Kasumi-1 (cell line): ENCODE results near the gene NACC2.
A peak's percentile ranks its signal among the peaks of the same experiment; 100 is the strongest.

Experiments
- DNase-seq, 2 experiments: peaks; one replicate each; lab custom pipeline; 2025; lab: John Stamatoyannopoulos, UW

The NACC2 gene, protein sequence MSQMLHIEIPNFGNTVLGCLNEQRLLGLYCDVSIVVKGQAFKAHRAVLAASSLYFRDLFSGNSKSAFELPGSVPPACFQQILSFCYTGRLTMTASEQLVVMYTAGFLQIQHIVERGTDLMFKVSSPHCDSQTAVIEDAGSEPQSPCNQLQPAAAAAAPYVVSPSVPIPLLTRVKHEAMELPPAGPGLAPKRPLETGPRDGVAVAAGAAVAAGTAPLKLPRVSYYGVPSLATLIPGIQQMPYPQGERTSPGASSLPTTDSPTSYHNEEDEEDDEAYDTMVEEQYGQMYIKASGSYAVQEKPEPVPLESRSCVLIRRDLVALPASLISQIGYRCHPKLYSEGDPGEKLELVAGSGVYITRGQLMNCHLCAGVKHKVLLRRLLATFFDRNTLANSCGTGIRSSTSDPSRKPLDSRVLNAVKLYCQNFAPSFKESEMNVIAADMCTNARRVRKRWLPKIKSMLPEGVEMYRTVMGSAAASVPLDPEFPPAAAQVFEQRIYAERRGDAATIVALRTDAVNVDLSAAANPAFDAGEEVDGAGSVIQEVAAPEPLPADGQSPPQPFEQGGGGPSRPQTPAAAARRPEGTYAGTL

DNA sequence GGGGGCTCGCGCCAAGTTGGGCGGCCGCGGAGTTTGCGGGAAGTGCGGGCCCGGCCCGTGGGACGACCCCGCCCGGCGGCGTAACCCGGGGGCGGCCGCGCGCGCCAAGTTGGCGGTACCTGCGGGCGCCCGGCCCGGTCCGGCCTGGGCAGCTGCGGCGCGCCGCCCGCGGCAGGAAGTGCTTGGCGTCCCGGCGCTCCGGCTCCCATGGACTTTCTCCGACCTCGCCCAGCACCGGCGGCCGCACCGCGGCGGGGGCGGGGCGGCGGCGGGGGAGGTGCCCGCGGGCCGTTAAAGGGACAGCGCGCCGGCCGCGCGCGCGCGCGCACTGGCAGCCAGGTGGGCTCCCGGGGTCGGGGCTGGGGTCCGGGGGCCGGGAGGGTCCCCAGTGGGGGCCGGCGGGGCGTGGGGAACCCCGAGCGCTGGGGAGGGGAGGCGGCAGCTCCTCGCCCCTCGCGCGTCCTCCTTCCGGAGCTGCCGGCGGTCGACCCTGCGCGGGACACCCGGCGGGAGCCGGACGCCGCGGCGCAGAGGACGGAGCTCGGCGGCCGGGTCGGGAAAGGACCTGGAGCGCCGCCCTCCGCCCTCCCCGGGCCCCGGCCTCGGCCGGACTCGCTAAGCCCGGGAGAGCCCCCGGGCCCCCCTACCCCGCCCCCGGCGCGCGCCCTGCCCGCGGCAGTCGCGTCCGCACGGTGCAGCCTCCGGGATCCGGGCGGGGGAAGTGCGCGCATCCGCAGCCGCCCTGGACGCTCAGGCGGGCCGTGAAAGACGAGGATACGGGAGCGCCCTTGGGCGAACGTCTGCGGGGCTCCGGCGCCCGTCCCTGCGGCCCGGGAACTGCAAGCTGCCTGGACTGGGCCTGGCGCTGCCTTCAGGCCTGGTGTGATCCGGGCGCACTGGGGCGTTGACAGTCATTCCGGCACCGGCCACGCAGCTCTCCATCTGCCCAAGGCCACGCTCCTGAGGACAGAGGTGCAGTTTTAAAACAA lies at the start of gene NACC2:
TSS of gene NACC2 (minus strand) at position 220 of the 989 bp plus-strand sequence. CDS start 44,768 bp downstream, outside the sequence.
- no peak for DNase-seq

DNA sequence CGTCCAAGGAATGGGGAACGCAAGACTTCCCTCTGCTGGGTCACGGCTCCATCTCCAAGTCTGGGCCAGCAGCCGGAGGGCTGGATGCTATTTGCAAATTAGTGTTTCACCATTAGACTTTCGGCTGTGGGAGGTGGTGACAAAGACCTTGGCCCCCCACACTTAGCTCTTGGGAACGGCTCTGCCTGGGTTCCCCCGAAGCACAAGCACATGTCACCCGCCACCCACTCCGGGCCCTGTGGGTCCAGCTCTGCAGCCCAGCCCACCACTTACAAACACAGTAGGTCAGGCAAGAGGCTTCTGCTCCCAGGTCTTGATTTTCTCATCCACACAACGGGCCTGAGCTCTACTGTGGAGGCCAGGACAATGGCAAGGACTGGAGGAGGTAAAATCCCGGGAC lies 49.4 kb upstream of the NACC2 start:
- no peak for DNase-seq

DNA sequence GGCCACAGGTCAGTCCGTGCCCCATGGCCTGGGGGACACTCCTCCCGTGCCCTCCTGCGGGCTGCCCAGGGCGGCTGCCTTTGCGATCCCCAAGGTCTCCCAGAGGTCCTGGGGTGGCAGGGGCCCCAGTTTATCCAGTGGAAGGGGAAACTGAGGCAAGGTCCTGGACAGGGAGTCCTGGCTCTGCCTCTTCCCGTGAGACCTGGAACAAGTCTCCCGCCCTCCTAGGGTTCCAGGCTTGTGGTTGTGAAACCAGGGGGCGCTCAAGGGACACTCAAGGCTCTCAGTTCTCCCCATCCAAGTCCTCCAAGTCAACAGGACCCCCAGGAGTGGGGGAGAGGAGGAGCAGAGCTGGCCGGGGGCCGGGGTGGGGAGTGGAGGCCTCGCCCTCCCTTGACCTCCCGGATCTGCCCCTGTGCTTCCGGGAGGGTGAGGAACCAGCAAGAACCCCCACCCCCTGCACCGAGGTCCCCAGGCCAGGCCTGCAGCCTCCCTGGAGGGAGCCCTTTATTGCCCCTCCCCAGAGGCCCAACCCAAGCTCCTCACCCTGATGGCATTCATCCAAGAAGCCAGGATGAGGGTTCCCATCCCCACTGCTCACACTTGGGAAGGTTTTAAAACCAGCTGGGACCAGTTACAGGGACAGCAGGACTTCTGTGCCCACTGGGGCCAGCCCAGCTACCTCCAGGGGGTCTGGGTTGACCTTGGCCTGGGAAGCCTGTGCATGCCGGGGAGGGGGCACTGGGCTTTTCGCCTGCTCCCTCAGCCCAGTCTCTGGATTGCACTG lies 48.3 kb upstream of the NACC2 start:
- DNase-seq: peak; percentile 26 to 46

DNA sequence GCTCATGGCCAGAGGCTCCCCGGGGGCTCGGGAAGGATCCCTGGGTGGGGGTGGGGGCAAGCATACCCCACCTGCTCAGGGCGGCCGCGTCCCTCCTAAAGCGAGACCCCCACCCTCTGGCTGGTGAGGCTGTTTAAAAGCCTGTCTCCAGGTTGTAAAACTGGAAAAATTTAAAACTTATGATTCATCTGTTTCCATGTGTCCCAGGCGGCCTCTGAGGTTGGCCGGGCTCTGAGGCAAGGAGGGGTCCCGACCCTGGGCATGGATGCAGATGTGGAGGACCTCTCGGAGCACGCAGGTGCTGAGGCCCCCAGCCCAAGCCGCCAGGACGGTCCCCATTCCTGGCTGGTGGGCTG lies 47.7 kb upstream of the NACC2 start:
- no peak for DNase-seq

DNA sequence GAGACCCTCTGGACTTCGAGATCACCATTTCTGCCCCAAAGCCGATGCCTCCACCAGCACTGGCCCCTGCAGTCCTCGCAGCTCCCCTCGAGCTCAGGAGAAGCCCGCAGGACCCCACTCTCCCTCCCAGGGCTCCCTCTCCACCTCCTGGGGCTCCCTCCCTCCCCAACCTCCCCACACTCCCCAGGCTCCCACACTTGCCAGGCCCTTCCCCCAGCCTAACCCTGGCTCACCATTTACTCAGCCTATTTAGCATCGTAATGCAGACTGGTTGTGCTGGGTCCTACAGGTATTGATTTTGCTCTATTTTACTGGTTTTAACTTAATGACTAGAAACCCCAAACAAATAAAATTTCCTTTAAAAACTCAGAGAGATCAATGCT lies 47.3 kb upstream of the NACC2 start:
- no peak for DNase-seq

DNA sequence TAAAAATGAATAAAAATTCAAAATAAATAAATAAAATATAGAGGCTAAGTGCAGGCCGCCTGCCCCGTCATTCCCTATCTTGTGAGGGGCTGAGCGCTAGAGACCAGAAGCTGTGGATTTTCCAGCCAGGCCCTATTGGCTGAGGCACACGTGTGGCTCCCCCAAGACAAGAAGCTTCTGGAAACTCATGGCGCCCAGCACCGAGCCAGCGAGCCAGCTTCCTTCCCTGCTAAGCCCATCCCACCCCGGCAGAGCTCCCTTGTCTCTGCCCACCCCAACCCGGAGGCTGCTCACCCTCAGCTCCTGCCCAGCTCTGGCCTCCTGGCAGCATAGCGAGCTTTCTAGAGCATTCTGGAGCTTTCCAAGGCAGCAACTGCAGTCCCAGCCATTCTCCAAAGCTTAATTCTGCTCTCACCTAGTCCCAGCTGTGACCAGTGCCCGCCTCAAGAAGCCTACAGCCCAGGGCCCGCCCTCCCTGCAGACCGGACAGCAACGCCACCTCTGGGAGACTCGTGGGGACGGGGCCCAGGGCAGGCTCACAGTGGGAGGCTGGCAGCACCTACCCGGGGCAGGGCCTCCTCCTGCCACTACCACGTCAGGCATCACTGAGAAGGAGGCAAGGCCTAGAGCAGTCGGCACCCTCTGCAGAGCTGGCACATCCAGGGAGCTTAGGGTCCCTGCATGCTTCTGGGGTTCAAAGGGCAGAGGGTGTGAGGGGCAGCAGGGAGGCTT lies 46.8 kb upstream of the NACC2 start:
- no peak for DNase-seq

DNA sequence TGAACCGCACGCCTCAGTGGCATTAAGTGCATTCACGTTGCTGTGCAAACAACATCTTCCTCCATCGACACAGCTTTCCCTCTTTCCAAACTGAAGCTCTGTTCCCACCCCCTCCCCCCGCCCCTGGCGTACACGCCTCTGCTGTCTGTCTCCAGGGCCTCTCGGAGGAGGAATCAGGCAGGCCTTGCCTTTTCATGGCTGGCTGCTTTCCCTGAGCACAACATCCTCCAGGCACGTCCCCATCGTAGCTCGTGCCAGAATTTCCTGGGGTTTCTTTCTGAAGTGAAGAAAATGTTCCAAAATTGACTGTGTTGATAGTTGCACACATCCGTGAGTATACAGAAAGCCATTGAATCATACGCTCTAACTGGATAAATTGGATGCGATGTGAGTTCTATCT lies 45.9 kb upstream of the NACC2 start:
- no peak for DNase-seq

DNA sequence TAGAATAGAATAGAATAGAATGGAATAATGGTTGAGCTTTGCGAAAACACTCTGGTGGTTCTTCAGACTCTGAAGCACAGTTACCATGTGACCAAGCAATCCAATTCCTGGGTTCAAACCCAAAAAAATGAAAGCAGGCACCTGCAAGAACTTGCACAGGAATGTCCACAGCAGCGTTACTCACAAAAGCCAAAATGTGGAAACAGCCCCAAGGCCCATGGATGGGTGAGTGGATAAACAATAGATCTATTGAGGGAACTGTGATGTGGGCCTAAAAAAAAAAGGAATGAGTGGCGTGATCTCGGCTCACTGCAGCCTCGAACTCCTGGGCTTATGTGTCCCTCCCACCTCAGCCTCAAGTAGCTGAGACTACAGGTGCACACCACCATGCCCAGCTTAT lies 45.0 kb upstream of the NACC2 start:
- DNase-seq: no peak

DNA sequence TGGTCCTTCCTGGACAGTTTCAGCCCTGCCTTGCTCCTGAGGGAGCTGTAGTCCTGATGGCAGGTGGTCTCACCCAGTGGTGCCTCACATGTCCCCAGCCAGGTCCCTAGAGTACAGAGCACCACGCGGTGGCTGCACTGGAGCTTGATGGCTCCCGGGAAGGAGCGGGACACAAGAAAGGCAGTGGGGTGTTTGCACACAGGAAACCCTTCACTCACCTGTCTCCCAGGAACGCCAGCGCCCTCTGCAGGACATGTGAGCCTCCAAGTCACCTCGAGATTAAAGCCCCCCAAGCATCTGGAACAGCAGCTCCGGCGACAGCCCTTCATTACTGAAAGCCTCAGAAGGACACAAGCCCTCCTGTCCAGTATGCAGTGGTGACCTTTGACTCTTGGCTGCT lies 43.5 kb upstream of the NACC2 start:
- DNase-seq: peak; percentile 20 to 33

DNA sequence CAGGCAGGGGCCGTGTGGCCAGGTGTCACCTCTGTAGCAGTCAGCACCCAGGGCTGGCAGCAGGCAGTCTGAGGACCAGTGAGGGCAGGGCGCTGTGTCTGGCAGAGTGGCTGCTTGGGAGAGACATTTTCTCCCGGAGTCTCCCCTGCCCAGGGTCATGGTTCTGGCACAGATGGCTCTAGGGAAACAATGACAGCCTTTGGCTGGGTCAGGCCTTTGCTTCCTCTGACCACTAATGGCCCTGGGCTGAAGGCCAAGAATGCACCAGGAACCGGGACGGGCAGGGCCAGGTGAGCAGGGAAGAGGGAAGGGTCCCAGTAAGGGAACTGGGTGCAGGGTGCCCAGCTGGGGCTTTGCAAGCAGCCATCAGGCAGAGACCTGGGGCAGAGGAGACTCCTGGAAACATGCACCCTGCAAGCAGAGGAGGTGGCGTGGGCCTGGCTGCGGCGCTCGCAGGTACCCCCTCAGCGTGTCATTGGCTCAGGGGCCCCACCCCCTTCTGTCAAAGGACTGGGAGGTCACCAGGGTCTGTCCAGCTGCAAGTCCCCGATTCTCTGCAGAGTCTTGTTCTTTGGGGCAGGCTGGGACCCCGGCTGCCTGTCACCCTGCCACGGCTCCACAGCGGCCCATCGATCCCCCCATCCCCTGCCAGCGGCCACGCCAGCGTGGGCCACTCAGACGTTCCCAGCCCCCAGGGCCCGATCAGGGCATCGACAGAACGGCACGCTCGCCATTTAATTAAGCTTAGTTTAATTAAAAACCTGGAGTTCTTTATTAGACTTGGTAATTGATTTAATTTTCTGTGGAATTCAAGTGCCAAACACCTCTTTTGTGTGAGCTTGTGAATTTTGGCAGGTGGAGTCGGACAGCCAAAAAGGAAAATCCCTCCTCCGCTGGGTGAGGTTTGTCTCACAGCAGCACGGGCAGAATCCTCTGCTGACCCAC lies 42.5 kb upstream of the NACC2 start:
- DNase-seq: no peak

DNA sequence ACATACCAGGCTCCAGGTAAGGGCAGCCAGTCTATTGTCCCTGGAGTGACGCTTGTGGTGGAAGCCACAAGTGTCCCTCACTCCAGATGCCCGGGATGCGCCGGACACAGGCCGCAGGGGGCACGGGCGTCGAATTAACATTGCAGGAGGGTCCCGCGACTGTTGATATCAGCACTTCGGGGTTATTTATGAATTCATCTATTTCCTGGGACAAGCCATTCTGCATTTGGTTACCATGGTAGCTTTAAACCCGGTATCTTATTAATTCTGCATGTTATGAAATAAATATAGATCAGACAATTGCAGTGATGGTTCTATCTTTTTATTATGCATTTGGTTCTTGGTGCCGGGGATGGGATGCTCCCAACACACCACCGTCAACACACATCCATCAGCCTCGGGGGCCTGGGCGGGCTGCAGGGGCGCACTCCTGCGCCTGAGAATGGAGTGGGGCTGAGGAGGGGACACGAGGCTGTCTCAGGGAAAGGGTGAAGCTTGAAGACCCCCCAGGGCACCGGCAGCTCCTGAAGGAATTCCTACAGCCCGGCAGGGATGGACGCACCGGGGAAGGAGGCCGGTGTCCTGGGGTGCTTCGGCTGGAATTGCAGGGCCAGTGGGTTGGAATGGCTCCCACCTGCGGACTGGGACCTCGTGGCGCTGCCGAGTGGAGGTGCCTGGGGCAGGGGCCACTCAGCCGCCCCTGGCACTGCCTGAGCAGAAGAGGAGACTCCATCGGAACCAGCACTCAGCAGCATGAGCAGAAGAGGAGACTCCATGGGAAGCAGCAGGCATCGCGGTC lies 41.2 kb upstream of the NACC2 start:
- DNase-seq: no peak

DNA sequence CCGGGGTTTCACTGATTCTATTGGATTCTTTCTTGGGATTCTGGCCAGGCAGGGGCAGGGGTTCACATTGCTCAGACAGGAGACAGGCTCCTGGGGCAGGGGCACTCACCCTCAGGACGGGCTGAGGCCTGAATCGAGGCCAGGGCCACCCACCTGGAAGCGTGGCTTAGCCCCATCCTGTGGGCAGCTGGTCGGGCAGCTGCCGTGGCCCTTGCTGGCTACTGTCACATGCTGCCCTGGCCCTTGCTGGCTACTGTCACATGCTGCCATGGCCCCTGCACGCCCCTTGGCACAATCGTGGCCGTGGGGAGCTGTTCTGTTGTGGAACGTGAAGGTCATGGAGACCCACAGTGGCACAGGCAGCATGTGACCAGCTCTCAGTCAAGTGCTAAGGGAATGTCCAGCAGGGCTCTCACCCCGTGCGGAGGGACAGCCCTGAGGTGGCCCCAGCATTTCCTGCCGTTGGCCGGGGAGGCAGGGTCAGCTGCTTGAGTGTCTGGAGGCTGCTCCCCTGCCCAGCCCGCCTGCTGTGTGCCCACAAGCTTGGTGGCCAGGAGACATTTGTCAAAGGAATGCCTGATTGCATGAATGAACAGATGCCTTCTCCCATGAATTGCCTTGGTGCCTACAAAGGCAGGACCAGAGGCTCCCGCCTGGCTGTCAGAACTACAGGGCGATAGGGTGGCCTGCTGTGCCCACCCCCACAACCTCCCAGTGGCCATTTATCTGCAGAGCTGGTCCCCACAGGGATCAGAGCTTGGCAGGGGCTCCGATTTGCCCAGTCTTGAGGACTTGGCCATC lies 40.4 kb upstream of the NACC2 start:
- DNase-seq: no peak

DNA sequence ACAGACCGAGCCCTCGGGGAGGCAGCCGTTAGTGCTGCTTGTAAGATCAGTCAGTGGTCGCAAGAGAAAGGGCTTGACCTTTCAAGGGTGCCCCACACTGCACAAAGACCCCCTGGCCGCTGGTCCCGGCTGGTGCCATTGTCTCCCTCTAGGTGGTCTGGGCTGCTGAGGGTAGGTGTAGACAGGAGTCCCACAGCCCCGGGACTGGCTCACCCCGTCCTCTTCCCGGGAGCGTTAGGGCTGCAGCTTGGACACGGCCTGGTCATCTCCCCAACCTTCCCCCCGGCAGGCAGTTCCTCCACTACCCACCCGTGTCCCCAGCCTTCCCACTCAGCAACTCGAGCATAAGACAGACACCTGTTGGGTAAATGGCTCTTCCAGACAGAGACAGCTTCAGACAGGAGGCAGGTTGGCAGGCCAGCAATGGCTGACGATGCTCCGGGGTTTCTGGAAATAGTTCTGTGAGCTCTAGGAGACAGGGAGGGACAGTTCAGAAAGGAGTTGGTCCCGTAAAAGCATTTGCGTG lies 38.9 kb upstream of the NACC2 start:
- DNase-seq: no peak

DNA sequence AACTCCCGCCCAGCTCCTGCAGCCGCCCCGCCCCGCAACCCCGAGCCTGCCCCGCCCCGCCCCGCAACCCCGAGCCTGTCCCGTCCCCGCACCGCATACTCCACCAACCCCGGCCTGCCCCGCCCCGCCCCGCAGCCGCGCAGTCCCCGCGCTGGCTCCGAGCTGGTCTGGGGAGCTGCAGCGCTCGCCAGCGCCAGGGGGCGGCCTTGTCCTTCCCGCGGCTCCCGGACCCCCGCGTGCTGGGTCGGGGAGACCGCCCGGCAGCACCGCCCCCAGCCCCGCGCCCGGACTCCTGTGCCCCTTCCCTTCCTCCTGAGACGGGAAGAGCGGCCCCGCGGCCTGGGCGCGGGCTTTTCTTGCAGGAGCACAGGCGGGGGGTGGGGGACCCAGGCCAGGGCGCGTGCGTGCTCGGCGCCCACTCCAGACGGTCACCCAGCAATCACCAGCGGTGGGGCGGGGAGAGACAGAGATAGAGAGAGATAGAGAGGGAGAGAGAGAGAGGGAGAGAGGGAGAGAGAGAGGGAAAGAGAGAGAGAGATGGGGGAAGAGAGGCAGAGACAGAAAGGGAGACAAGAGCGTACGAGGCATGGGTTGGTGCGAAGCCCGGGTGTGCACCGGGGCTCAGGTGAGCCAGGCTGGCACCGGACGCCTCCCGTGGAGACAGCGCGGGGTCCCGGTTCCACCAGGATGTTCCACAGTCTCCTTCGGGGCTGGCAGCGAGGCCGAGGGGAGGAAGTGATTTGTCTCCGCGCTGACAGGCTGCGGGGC lies 38.3 kb upstream of the NACC2 start:
- DNase-seq: no peak

DNA sequence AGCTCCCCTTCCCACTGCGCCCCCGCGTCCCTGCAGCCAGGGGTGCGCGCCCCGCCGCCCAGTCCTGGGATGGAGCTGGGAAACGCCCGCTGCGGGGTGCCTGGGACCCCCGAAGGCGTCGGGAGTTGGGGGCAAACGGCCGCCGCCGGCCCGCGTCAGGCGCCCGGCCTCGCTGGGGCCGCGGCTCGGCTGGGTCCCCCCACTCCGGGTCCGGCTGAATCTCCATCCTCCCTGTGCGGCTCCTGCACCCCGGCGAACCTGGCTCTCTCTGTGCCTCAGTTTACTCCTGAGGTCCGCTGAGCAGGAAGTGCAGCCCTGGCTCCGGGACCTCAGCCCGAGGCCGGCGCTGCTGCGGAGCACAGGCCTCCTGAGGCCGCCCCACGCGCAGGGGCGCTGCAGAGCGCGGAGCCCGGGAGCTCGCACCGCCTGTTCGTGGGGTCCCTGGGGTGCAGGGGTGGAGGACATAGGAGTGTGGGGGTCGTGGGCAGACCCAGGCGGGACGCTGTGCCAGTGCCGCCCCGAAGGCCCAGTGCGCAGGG lies 37.5 kb upstream of the NACC2 start:
- no peak for DNase-seq

DNA sequence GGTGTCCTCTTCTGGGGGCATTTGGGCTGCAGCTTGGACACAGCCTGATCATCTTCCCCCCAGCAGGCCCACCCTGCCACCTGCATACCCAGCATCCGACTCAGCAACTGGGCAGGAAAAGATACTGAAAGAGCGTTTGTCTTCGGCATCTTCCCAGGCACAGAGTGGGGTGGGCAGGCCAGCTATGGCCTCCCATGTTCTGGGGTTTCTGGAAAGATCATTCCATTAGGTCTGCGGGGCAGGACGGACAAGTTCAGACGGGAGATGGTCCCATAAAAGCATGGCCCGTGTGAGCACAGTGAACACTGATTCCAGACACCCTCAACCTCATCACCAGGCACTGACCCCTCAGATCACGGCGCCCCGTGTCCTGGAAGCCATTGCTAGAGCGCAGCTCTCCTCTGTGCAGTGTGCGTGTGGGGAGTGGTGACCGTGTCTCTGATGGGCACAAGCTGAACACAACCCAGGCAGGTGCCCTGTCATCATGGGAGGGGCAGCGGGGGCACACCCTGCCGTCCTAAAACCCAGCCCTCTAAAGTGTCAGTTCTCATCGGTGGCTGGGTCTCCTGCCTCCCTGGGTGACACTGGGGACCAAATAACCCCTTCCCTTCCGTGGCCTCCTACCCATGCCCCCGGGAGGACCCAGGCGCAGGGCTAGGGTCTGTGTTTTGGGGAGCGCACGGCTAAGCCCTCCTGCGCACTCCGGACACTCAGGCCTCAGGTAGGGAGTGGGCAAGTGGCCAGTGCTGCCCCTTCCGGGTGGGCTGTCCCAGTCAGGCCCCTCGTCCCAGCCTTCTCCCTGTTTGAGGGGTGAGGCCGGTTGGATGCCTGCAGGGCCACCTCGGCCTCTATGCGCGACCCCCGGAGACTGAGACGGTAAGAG lies 36.8 kb upstream of the NACC2 start:
- no peak for DNase-seq
